ENCODE measurements around the gene ING5. TPM values are rescaled to one million over a fixed set of nuclear protein-coding genes. Genes with fewer than 3 reads are reported as not detected.

The ING5 gene
- 10 to 100 TPM; 14.1 to 28.1 (median 20.7) TPM for total RNA-seq
- 10 to 100 TPM; 42.8 to 63.9 TPM for polyA plus RNA-seq

GRCh38 chr2:241701399-241702154 is at the start of gene ING5:
TSS of gene ING5 (plus strand) at chr2:241702039. CDS start at chr2:241702066, 27 bp downstream.
- no peak for TF ChIP-seq CTCF (IDR thresholded peaks at IDR 0.05)
- DNase-seq, result peak; percentile 96 to 99 (median 98)
- peak; percentile 81 to 90 (median 85) for ATAC-seq
- H3K36me3 ChIP-seq, result peaks cover 0 to 12% (median 0%) of the 10 kb centered on the region in 3 donors
- 0% methylated on average over 58 to 96 of the region's 96 CpGs for whole genome bisulfite sequencing, 2 donors
- no peak for FAIRE-seq
- H3K27ac ChIP-seq, result peak within 1 kb of the TSS; percentile 92 to 100 (median 98)
- no peaks in the 10 kb centered on the region for H3K27me3 ChIP-seq
- H3K9me3 ChIP-seq, result no peaks in the 10 kb centered on the region
- peak within 1 kb of the TSS; percentile 77 to 87 (median 80) for H3K4me3 ChIP-seq
- intact Hi-C loops (cut with DNase I), result no loop called here
- peaks cover 4 to 10% (median 6%) of the 10 kb centered on the region in 3 donors for H3K4me1 ChIP-seq

- H3K36me3 ChIP-seq, result peaks cover 0 to 43% (median 0%) of the 10 kb centered on the region in 3 donors
Measured at GRCh38 chr2:241652142-241652541, 49.7 kb upstream of the ING5 start.

GRCh38 chr2:241652722-241653121 is 49.1 kb upstream of the ING5 start:
- H3K9me3 ChIP-seq, result no peaks in the 10 kb centered on the region
- WGBS, 2 donors, result 94 to 96% methylated on average over 9 of the region's 9 CpGs
- no peak overlapping the region for H3K4me3 ChIP-seq
- intact Hi-C loops (cut with DNase I), result loop anchor here in 1 of 3 donors (1.0 kb wide), 1 partner anchor 13 kb away; no protein-coding TSS in a partner anchor
- no peak overlapping the region for H3K27ac ChIP-seq
- DNase-seq (no peak), FAIRE-seq (no peak), ATAC-seq (no peak)
- no peak for TF ChIP-seq CTCF (IDR thresholded peaks at IDR 0.05)
- H3K36me3 ChIP-seq, result peaks cover 0 to 47% (median 0%) of the 10 kb centered on the region in 3 donors
- H3K4me1 ChIP-seq, result no peaks in the 10 kb centered on the region
- H3K27me3 ChIP-seq, result no peaks in the 10 kb centered on the region

More at GRCh38 chr2:241652142-241652541, 49.7 kb upstream of the ING5 start:
- Histone ChIP-seq H3K4me3 (no peak overlapping the region), H3K27ac (no peak overlapping the region), H3K27me3 (no peaks in the 10 kb centered on the region), H3K9me3 (no peaks in the 10 kb centered on the region), H3K4me1 (no peaks in the 10 kb centered on the region)
- 94 to 96% methylated on average over 9 of the region's 9 CpGs for WGBS, 2 donors
- ATAC-seq (no peak), FAIRE-seq (no peak), DNase-seq (no peak)
- TF ChIP-seq CTCF (IDR thresholded peaks at IDR 0.05), result no peak
- intact Hi-C loops (cut with DNase I), result no loop called here

- H3K27ac ChIP-seq, result no peak overlapping the region
- no peaks in the 10 kb centered on the region for H3K27me3 ChIP-seq
- intact Hi-C loops (cut with DNase I), result loop anchor here in 1 of 3 donors (1.0 kb wide), 1 partner anchor 14 kb away; no protein-coding TSS in a partner anchor
- no peak for TF ChIP-seq CTCF (IDR thresholded peaks at IDR 0.05)
- no peak for DNase-seq
- H3K9me3 ChIP-seq, result no peaks in the 10 kb centered on the region
- no peaks in the 10 kb centered on the region for H3K4me1 ChIP-seq
- H3K4me3 ChIP-seq, result no peak overlapping the region
- 96% methylated on average over 13 of the region's 13 CpGs for whole genome bisulfite sequencing, 2 donors
- H3K36me3 ChIP-seq, result peaks cover 0 to 50% (median 0%) of the 10 kb centered on the region in 3 donors
- ATAC-seq, result no peak
- no peak for FAIRE-seq
Measured at GRCh38 chr2:241653210-241653750, 48.6 kb upstream of the ING5 start.

Data from pancreas (tissue), 10 donors.